Stomach smooth muscle (tissue), 2 donors: ENCODE data around the gene CLDN18.

Experiments used
- H3K27ac ChIP-seq: one replicate; pipeline ENCODE4 v1.7.0; 2013; ENCODE audit warnings: mild to moderate bottlenecking, low read length, inconsistent platforms
- H3K27me3 ChIP-seq, 2 donors: one replicate each; pipeline ENCODE4 v1.7.0; 2013; ENCODE audit warnings: low read length in 2 of 2; ENCODE audit not compliant: insufficient read depth in 2 of 2, control insufficient read depth in 1 of 2
- H3K36me3 ChIP-seq, 2 donors: one replicate each; pipeline ENCODE4 v1.7.0; 2013; ENCODE audit warnings: low read length in 2 of 2; ENCODE audit not compliant: control insufficient read depth in 2 of 2, insufficient read depth in 2 of 2
- H3K4me1 ChIP-seq: one replicate; pipeline ENCODE4 v1.7.0; 2013; ENCODE audit warnings: low read length; ENCODE audit not compliant: control insufficient read depth, insufficient read depth
- H3K4me3 ChIP-seq, 2 donors: one replicate each; pipeline ENCODE4 v1.7.0; 2013; ENCODE audit warnings: low read length in 2 of 2
- H3K9ac ChIP-seq, 2 donors: one replicate each; pipeline ENCODE4 v1.7.0; 2013; ENCODE audit warnings: low read length in 2 of 2, mild to moderate bottlenecking in 1 of 2
- H3K9me3 ChIP-seq, 2 donors: one replicate each; pipeline ENCODE4 v1.7.0; 2013; ENCODE audit warnings: low read length in 2 of 2; ENCODE audit not compliant: control insufficient read depth in 2 of 2
- donor health status: healthy.
- donor health status: Pancreatic carcinoma.

CLDN18 gene

DNA sequence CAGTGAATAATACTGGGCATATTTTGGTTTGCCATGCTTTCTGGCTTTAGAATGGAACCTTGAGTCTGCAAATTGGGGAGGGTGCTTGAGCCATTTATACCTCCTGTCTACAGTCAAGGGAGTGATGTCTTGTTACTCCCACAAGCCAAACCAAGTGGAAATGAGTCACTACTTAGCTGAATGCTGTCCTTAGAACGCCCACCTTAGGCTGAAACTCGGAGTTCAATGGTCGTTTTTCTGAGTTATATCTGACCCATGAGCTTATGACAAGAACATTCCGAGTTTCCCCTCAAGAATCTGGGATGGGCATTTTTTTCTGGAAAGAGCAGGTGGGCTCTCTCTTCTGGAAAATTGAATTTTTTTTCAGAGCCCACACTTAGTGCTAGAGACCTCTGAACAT, 17.4 kb upstream of the CLDN18 start:
- Histone ChIP-seq H3K9me3 (peaks cover 0 to 3% of the 10 kb centered on the region in 2 donors), H3K27ac (no peak overlapping the region), H3K4me1 (no peaks in the 10 kb centered on the region), H3K27me3 (no peaks in the 10 kb centered on the region), H3K9ac (no peak overlapping the region), H3K4me3 (no peak overlapping the region), H3K36me3 (no peaks in the 10 kb centered on the region)

DNA sequence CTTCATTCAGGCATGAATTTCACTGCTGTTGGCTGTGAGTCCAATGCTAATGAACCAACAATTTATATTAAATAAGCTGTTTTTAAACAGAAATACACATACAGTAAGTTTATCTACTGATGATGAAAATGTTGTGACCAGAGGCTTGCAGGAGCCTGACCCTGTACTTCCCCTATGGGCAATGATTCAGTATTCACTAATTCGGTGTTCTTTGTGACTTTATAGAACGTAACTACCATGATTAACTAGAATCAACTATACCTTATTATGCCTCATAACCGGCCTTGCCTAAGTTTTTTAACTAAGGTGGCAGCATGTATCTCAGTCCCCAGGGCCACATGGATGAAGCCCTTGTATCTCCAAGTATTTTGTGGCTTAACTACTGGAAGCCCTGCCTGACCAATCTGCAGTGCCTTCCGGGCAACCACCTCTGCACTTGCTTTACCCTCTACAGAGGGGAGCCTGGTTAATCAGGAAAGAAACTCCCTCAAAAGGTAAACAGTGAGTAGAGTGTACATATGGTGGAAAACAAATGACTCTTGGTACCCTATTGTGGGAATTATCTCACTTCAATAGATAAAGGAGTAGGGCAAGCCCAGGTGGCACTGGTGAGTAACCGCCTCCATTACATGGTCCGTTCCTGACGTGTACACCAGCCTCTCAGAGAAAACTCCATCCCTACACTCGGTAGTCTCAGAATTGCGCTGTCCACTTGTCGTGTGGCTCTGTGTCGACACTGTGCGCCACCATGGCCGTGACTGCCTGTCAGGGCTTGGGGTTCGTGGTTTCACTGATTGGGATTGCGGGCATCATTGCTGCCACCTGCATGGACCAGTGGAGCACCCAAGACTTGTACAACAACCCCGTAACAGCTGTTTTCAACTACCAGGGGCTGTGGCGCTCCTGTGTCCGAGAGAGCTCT, 11.6 kb upstream of the CLDN18 start:
- Histone ChIP-seq H3K9me3 (peaks cover 0 to 3% of the 10 kb centered on the region in 2 donors), H3K27me3 (no peaks in the 10 kb centered on the region), H3K36me3 (no peaks in the 10 kb centered on the region), H3K27ac (no peak overlapping the region), H3K4me1 (no peaks in the 10 kb centered on the region), H3K4me3 (no peak overlapping the region), H3K9ac (no peak overlapping the region)

DNA sequence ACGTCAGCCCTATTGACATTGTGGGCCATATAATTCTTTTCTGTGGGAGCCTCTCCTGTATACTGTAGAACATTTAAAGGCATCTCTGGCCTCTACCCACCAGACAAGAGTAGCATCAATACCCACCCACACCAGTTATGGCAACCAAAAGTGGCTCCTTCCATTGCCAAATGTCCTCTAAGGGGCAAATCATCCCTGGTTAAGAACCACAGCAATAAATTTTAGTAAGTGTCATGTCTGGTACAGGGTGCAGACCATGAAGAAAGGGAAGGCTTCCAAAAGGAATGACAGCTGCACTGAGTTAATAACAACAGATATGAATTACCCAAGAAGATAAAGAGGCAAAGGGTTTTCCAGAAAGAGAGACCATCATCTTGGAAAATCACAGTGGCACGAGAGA, 6.9 kb upstream of the CLDN18 start:
- no peak overlapping the region for H3K9ac ChIP-seq
- H3K27ac ChIP-seq, result no peak overlapping the region
- H3K27me3 ChIP-seq, result no peaks in the 10 kb centered on the region
- no peaks in the 10 kb centered on the region for H3K4me1 ChIP-seq
- H3K4me3 ChIP-seq, result no peak overlapping the region
- no peaks in the 10 kb centered on the region for H3K36me3 ChIP-seq
- no peaks in the 10 kb centered on the region for H3K9me3 ChIP-seq

DNA sequence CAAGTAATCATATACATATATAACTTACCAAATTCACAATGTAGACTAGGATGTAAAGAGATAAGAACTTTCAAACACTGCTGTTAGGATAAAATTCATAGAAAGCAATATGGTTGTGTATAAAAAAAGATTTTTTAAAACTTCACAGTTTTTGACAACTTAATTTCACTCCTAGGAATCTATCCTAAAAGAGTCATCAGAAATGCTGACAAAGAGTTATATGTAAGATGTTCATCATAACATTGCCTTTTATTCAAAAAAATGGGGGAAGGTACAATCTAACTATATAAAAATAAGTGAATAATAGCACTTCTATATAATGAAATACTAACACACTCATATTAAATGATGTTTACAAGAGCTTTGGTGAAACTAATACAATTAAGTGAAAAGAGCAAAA, 4.3 kb upstream of the CLDN18 start:
- H3K27me3 ChIP-seq, result no peaks in the 10 kb centered on the region
- H3K9ac ChIP-seq, result no peak overlapping the region
- no peaks in the 10 kb centered on the region for H3K36me3 ChIP-seq
- no peak overlapping the region for H3K27ac ChIP-seq
- no peak overlapping the region for H3K4me3 ChIP-seq
- no peaks in the 10 kb centered on the region for H3K9me3 ChIP-seq
- H3K4me1 ChIP-seq, result no peaks in the 10 kb centered on the region

DNA sequence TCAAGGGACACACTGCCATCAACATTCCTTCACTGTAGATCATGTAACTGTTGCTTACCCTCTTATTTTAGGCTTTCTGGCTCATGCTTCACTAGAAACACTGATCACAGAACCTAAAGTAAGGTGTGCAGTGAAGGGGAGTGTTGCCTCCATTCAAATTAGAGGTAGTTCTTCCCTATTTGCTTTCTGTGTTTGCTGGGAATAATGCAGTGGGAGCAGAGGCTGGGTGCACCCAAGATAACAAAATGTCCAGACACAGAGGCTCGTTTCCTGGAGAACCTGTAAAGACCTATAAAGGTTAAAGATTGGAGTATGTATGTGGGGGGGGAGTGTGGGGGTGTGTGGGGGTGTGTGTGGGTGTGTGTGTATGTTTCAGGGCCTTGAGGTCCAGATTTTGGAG, 2.1 kb upstream of the CLDN18 start:
- no peak overlapping the region for H3K27ac ChIP-seq
- no peaks in the 10 kb centered on the region for H3K9me3 ChIP-seq
- H3K9ac ChIP-seq, result no peak overlapping the region
- H3K4me1 ChIP-seq, result no peaks in the 10 kb centered on the region
- no peaks in the 10 kb centered on the region for H3K36me3 ChIP-seq
- H3K27me3 ChIP-seq, result no peaks in the 10 kb centered on the region
- no peak overlapping the region for H3K4me3 ChIP-seq

DNA sequence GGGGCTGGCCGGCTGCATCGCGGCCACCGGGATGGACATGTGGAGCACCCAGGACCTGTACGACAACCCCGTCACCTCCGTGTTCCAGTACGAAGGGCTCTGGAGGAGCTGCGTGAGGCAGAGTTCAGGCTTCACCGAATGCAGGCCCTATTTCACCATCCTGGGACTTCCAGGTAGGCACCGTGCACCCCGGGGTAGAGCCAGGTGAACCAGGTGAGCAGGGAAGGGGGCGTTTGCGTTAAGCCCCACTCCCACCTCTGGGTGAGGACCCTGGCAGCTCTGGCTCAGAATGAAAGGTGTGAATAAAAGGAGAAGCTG, 267 bp downstream of the CLDN18 start:
- H3K4me1 ChIP-seq, result no peaks in the 10 kb centered on the region
- H3K36me3 ChIP-seq, result no peaks in the 10 kb centered on the region
- no peaks in the 10 kb centered on the region for H3K9me3 ChIP-seq
- H3K27me3 ChIP-seq, result no peaks in the 10 kb centered on the region
- H3K9ac ChIP-seq, result no peak overlapping the region
- H3K27ac ChIP-seq, result no peak overlapping the region
- no peak overlapping the region for H3K4me3 ChIP-seq

DNA sequence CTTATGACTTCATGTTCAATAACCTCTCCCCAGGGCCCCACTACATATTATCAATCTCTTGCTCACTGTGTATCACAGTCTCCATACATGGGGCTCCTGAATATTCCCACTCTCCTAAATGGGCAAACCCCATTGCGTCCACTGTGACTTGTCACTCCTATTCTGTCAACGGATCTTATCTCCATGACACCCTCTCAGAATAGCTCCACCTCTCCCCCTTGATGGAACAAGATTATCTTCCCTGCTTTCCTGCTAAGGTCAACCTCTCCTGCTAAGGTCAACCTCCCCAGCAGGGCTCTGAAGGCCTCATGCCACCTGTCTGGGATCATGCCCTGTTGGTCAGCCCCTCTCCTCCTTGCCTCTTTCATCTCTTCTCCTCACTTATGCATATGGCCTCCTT, 1.8 kb downstream of the CLDN18 start:
- Histone ChIP-seq H3K9ac (no peak overlapping the region), H3K9me3 (no peaks in the 10 kb centered on the region), H3K27me3 (no peaks in the 10 kb centered on the region), H3K36me3 (no peaks in the 10 kb centered on the region), H3K27ac (no peak overlapping the region), H3K4me1 (no peaks in the 10 kb centered on the region), H3K4me3 (no peak overlapping the region)

DNA sequence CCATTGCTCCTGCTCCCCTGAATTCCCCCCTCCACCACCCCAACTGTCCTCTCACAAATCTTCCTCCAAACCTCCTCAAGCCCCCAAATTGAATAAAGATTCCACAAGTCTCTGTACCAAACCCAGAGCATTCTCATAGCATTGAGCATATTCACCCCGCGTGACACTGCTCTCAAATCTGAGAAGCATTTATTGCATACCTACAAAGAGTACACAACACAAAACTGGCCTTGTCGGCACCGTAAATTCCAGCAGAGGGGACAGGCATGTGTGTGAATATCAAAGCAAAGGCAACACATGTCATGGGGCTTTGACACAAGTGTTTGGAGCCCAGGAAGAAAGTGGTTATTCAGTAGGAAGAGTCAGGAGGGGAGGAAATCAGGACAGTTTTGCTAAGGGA, 2.6 kb downstream of the CLDN18 start:
- Histone ChIP-seq H3K27ac (no peak overlapping the region), H3K9me3 (no peaks in the 10 kb centered on the region), H3K4me3 (no peak overlapping the region), H3K36me3 (no peaks in the 10 kb centered on the region), H3K4me1 (no peaks in the 10 kb centered on the region), H3K27me3 (no peaks in the 10 kb centered on the region), H3K9ac (no peak overlapping the region)

DNA sequence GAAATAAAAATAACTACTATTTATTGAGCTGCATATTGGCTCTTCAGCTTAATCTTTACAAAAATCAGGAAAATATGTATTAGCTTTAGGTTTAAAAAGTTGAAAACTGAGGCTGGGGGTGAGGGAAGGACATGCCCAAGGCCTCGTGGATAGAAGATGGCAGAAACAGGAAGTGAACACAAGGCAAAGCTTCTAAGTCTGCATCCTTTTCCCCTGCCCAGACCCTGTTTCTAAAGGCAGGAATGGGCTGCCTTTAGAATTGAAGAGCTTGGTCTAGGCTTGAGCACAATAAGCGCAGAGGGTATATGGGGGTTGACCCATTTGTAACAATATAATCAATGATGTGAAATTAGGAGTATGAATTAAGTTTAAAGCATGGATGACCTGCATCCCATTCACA, 6.1 kb downstream of the CLDN18 start:
- Histone ChIP-seq H3K36me3 (peaks cover 0 to 2% of the 10 kb centered on the region in 2 donors), H3K27ac (no peak overlapping the region), H3K4me3 (no peak overlapping the region), H3K4me1 (no peaks in the 10 kb centered on the region), H3K9ac (no peak overlapping the region), H3K9me3 (no peaks in the 10 kb centered on the region), H3K27me3 (no peaks in the 10 kb centered on the region)

DNA sequence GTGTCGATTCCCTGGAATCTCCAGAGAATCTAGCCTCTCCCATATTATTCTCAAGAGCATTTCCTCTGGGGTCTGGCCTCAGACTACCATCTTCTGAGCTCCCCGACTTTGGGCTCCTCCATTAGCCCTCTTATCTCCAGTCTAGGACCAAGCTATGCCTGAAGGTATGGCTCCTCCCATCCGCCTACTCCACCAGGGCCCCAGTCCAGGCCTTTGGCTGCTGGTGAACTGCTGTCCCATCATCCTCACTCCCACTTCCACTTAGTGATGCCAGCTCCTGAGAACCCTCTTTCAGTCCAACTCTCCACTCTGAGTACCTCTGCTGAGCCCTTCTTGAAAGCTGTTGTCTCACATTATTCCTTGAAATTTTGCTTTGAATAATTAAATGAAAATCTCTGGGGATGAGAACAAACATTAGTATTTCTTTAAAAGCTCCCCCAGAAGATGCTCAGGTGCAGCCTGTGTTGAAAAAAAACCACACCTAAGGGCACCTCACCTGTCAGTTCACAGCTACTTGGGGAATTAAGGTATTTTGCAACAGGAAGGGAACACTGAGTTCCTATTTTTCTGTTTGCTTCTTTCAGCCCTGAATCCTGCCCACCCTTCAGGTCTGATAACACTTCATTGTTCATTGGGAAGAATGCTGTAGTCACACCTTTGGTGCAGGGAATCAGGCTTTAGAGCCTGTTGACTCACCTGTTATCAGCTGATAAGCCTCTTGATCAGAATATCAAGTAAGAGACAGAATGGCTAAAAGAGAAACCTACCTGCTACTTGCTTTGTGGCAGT, 9.5 kb downstream of the CLDN18 start:
- no peaks in the 10 kb centered on the region for H3K4me1 ChIP-seq
- H3K27me3 ChIP-seq, result no peaks in the 10 kb centered on the region
- H3K9ac ChIP-seq, result no peak overlapping the region
- H3K9me3 ChIP-seq, result no peaks in the 10 kb centered on the region
- peaks cover 0 to 8% of the 10 kb centered on the region in 2 donors for H3K36me3 ChIP-seq
- H3K27ac ChIP-seq, result no peak overlapping the region
- H3K4me3 ChIP-seq, result no peak overlapping the region

DNA sequence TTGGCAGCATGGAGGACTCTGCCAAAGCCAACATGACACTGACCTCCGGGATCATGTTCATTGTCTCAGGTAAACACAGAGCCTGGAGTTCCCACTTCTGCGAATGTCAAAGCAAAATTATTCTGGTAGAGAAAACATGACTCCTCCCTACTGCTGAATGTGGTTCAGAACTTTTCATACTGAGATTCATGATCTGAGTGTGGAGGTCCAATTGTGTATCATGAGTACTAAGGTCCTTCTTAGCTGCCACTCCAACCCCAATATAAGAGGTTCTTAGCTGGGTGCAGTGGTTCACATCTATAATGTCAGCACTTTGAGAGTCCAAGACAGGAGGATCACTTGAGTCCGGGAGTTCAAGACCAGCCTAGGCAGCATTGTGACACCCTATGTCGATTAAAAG, 13.8 kb downstream of the CLDN18 start:
- no peak overlapping the region for H3K27ac ChIP-seq
- H3K4me1 ChIP-seq, result no peaks in the 10 kb centered on the region
- H3K9me3 ChIP-seq, result no peaks in the 10 kb centered on the region
- no peak overlapping the region for H3K9ac ChIP-seq
- no peak overlapping the region for H3K4me3 ChIP-seq
- no peaks in the 10 kb centered on the region for H3K27me3 ChIP-seq
- peaks cover 0 to 6% of the 10 kb centered on the region in 2 donors for H3K36me3 ChIP-seq
